Endothelial cell of hepatic sinusoid (primary cell): ENCODE measurements around the gene CDK8.

ENCODE experiments used
- in situ Hi-C: cut with HindIII; loops from 2 replicates; pipeline ENCODE4 v1.10.0; 2017; ENCODE audit warnings: low sequenced_read_pairs

CDK8 gene

DNA sequence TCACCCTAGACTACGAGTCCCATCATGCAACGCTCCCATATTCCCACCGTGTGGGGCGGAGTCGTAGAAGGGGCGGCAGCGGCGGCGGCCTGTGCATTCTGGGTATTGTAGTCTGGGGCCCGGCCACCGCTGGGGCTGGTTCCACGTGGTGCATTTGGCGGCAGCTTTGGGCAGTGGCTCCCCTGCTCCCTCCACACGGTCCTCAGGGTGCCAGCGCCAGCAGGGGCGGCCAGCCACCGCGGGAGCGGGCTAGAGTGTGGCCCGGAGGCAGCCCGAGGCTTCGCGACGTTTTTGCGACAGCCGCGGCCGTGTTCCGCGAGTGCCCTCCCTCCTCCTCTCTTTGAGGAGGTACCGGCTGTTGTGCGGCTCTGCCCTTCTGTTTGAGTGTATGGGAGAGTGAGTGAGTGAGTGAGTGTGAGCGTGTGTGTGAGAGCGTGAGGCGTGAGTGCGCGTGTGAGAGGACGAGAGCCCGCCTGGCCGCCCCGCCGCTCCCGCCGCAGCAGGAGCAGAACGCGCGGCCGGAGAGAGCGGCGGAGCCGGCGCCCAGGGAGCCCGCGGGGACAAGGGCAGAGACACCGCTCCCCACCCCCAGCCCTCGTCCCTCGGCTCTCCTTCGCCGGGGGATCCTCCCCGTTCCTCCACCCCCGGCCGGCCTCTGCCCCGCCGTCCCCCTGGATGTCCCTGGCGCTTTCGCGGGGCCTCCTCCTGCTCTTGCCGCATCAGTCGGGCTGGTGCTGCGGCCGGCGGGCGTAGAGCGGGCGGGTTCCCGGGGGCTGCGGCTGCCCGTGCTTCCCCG lies at the start of gene CDK8:
Gene CDK8 (plus strand): TSS at position 343 of the 796 bp plus-strand sequence. CDS start 513 bp downstream, outside the sequence.
- in situ Hi-C loops, result no loop called here

- in situ Hi-C loops, result no loop called here
These were observed 45.6 kb upstream of the CDK8 start for GRCh38 chr13:26208287-26208686.

DNA sequence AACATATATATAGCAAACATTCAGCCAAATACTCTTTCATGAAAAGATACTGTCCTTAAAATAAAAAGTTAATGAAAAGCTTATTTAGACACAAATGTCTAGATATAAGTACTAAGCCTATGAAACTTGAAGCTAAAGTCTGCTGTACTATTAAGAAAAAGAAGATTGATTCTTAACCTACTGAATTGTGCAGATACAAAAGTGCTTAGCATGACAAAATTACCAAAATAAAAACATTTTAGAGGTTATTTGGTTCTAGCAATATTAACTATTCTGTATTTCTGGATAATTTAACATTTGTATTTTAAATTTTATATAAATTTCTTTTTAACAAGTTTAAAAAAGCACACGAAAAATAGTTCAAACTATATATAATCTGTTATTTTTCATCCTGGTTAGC lies 40.6 kb upstream of the CDK8 start:
- in situ Hi-C loops, result no loop called here

GRCh38 chr13:26213982-26214381 lies 39.9 kb upstream of the CDK8 start:
- in situ Hi-C loops, result no loop called here

DNA sequence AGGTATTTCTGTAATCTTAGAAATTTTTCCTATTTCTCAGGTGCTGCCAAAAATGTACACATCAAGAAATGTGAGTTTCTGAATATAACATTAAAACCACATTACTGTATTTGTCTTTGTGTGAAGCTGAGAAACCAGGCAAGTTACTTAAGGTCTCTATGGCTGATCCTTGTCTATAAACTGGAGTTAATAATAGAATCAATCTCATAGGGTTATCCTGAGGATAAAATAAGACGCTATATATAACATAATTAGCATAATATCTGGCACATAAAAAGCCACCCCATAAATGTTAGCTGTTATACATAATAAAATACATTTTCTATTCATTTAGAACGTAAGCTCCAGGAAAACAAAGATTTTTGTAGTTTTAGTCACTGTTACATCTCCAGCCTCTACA lies 37.9 kb upstream of the CDK8 start:
- in situ Hi-C loops, result no loop called here

DNA sequence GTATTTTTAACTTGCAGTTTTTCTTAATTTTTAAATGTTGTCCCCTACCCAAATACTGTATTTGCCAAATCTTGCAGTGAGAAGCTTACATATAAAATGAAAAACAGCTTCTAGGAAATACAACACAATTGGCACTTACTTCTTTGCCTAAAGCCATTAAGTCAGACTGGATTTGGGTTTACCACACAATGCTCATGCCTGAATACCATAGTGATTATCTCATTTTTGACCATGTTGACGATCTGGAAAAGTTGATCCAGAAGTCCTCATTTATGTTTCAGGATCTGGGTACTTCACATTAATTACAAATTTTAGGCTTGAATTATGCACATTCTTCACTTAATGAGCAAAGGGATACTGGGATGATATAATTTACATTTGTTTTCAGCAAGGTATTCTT lies 34.2 kb upstream of the CDK8 start:
- in situ Hi-C loops, result no loop called here

DNA sequence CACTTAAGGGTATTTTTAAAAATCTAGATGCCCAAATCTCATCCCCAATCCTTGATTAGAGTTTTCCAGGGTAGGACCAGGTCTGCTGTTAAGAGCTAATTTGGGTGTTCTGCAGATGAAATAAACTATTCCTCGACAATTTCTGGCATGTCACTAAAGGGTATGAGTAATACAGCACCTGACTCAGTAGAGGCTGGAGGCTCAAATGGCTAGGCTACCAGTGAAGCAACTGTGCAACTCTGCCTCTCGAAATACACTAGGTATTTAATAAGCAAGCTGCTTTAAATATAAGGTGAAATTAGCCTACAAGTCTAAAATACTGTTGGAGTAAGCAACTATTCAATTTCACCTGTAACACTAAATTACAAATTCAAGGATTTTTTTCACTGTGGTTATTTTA lies 33.4 kb upstream of the CDK8 start:
- in situ Hi-C loops, result no loop called here

DNA sequence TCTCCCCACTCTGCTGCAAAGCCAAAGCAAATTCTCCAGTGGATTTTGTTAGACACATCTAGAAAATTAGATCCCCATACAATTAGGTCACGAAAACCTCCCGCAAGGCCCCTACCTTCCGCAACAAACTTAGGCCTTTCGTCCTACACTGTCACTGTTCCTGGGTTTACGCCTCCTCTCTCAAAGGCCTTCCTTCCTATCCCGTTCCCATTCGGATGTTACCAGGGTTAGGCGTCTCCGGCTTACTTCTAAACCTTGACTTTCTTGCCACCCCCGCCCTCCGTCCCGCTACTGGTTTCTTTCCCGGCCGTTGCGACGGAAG lies 32.6 kb upstream of the CDK8 start:
- in situ Hi-C loops, result no loop called here

- in situ Hi-C loops, result no loop called here
These were observed 32.0 kb upstream of the CDK8 start, which contains the start of gene RNF6 for GRCh38 chr13:26221721-26222519. Gene RNF6 (minus strand): TSS chr13:26222314. CDS start chr13:26219649, 2,665 bp downstream.

GRCh38 chr13:26222520-26223046 lies 31.3 kb upstream of the CDK8 start:
- in situ Hi-C loops, result no loop called here

GRCh38 chr13:26225896-26226617 lies 27.9 kb upstream of the CDK8 start:
- in situ Hi-C loops, result loop anchor here (25.0 kb wide), 1 partner anchor 186 kb away; no protein-coding TSS in a partner anchor

GRCh38 chr13:26227166-26227971 lies 26.6 kb upstream of the CDK8 start:
- in situ Hi-C loops, result loop anchor here (25.0 kb wide), 1 partner anchor 185 kb away; no protein-coding TSS in a partner anchor

- in situ Hi-C loops, result loop anchor here (25.0 kb wide), 1 partner anchor 184 kb away; no protein-coding TSS in a partner anchor
These were observed 25.8 kb upstream of the CDK8 start for GRCh38 chr13:26228096-26228495.

DNA sequence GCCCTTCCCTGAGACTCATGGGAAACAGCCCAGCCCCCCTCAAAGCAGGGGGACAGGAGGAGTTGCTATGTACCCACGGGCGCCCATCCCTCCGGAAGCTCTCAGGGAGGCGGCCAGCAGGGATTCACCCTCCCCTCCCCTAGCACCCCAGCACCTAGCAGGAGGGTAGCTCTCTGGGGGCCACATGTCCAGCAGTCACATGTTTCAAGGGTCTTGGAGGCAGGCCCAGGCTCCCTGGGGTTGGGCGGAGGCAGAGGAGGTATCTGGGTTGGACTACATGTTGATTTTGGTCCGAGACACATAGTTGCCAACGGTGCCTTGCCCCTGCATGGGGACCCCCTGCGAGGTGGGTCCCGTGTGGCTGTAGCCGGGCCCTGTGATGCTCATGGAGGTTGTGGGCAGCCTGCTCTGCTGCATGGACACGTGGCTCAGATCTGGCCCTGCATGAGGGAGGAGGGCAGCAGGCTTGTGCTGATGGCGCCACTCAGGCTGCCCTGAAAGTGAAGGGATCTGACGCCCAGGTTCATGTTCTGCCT lies 24.8 kb upstream of the CDK8 start:
- in situ Hi-C loops, result loop anchor here (25.0 kb wide), 1 partner anchor 183 kb away; no protein-coding TSS in a partner anchor

DNA sequence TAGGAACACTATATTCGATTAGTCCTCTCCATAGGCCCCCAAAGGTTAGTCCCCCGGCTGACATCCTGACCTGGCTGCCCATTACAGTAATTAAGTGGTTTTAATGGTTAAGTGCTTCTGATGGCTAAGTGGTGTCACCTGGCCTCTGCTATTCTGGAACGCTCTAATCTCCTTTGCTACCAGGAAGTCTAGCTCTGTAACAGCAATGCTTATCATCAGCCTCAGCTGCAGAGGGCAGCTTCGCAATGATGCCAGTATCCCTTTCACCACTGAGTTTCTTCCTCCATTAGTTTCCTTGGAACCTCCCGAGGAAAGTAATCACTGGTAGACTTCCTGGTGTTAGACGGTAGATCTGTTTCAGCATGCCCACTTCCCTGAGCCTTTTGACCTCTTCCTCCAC lies 23.2 kb upstream of the CDK8 start:
- in situ Hi-C loops, result loop anchor here (25.0 kb wide), 1 partner anchor 182 kb away; no protein-coding TSS in a partner anchor

DNA sequence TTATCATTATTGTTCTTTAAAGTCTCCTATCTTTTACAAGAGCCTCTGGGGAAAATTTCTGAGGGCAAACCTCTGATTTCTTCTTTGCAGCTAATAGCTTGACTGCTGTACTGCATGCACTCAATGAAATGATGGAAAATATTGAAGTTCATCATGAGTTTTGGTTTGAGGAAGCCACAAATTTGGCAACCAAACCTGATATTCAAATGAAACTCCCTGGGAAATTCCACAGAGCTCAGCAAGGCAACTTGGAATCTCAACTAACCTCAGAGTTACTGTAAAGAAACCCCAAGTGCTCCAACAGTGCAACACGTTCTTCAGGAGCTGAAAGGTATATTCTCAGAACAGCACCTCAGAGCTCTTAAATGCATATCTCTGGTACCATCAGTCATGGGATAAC lies 17.6 kb upstream of the CDK8 start:
- in situ Hi-C loops, result loop anchor here (25.0 kb wide), 1 partner anchor 176 kb away; no protein-coding TSS in a partner anchor

- in situ Hi-C loops, result loop anchor here (25.0 kb wide), 1 partner anchor 166 kb away; no protein-coding TSS in a partner anchor
These were observed 7.8 kb upstream of the CDK8 start for GRCh38 chr13:26246154-26246553.

DNA sequence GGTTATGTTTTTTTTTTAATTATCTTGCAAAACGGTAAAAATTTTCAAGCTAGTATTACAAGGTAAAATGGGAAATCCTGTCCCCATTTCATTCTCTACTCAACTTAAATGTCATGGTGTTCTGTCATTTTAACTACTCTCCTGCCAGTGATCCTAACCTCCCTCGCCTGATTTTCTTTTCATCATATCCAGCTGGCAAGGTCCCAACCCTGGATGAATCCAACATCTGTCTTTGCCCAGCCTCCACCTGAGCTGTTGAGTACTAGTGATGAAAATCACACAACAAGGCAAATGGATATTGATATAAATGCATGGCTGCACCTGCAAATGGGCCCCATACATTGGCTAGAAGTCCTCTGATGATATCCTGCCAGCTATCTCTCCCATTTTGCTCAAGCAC lies 6.9 kb upstream of the CDK8 start:
- in situ Hi-C loops, result loop anchor here (25.0 kb wide), 1 partner anchor 165 kb away; no protein-coding TSS in a partner anchor

DNA sequence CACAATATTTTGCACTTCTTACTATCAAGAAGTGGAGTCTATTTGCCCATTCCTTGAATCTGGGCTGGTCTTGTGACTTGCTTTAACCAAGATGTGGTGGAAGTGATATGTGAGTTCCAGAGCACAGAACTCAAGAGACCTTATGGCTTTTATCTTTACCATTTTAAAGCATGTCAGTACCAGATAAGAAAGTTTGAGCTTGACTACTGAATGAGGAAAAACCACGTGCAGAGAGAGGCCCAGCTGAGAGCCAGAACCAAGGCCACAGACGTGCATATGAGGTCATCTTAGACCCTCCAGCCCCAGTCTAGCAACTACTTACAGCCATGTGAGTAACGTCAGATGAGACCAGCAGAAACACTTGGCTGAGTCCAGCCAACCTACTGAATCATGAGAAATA lies 6.3 kb upstream of the CDK8 start:
- in situ Hi-C loops, result loop anchor here (25.0 kb wide), 1 partner anchor 165 kb away; no protein-coding TSS in a partner anchor
